ENCODE results near the gene ARID3B.

The ARID3B gene

GRCh38 chr15:74641151-74641550, 100.1 kb downstream of the ARID3B start:
- H3K9me3 ChIP-seq (ENCODE audit: insufficient read depth, low read length, severe bottlenecking): no peaks in the 10 kb centered on the region
- no peak overlapping the region for H3K27ac ChIP-seq (ENCODE audit: low read length)
- no peaks in the 10 kb centered on the region for H3K27me3 ChIP-seq (ENCODE audit: insufficient read depth, low read length, poor library complexity)
- H4K20me1 ChIP-seq (ENCODE audit: insufficient read depth, low read length): peaks cover under 1% of the 10 kb centered on the region; the same call in 1 of the 2 replicates
- H3K36me3 ChIP-seq (ENCODE audit: insufficient read depth, low read length): peaks cover 65% of the 10 kb centered on the region
- DNase-seq (no peak), ATAC-seq (ENCODE audit: insufficient read depth, low read depth) (no peak)
- H3K4me1 ChIP-seq (ENCODE audit: insufficient read depth, low read length): no peaks in the 10 kb centered on the region
- no peak overlapping the region for H2AFZ ChIP-seq (ENCODE audit: low read depth, low read length)
- no peak overlapping the region for H3K4me2 ChIP-seq (ENCODE audit: insufficient read depth, low read length)
- TF ChIP-seq EZH2 (IDR thresholded peaks at IDR 0.05; ENCODE audit: borderline replicate concordance, low read depth, low read length, severe bottlenecking): no peak
- no peak for TF ChIP-seq CTCF (IDR thresholded peaks at IDR 0.05; ENCODE audit: borderline replicate concordance, extremely low read depth, low read length, poor library complexity, severe bottlenecking)
- H3K4me3 ChIP-seq (ENCODE audit: low read depth in 1 of 2, low read length in 2 of 2): no peak overlapping the region
- H3K79me2 ChIP-seq (ENCODE audit: insufficient read depth, low read length): peaks cover 6% of the 10 kb centered on the region; the same call in 1 of the 2 replicates
- no peak overlapping the region for H3K9ac ChIP-seq (ENCODE audit: low read depth, low read length)

- ATAC-seq (ENCODE audit: insufficient read depth, low read depth): no peak
- Histone ChIP-seq H3K9me3 (ENCODE audit: insufficient read depth, low read length, severe bottlenecking) (no peaks in the 10 kb centered on the region), H3K36me3 (ENCODE audit: insufficient read depth, low read length) (peaks cover 53% of the 10 kb centered on the region), H2AFZ (ENCODE audit: low read depth, low read length) (no peak overlapping the region), H3K4me3 (ENCODE audit: low read depth in 1 of 2, low read length in 2 of 2) (no peak overlapping the region), H4K20me1 (ENCODE audit: insufficient read depth, low read length) (peaks cover 1% of the 10 kb centered on the region; the same call in 1 of the 2 replicates), H3K4me2 (ENCODE audit: insufficient read depth, low read length) (no peak overlapping the region), H3K4me1 (ENCODE audit: insufficient read depth, low read length) (no peaks in the 10 kb centered on the region), H3K27me3 (ENCODE audit: insufficient read depth, low read length, poor library complexity) (no peaks in the 10 kb centered on the region), H3K79me2 (ENCODE audit: insufficient read depth, low read length) (peaks cover 13% of the 10 kb centered on the region), H3K9ac (ENCODE audit: low read depth, low read length) (no peak overlapping the region), H3K27ac (ENCODE audit: low read length) (0 out of 2 replicates have a peak overlapping the region, but pooled peaks have one; percentile 16)
- no peak for TF ChIP-seq EZH2 (IDR thresholded peaks at IDR 0.05; ENCODE audit: borderline replicate concordance, low read depth, low read length, severe bottlenecking)
- TF ChIP-seq CTCF (IDR thresholded peaks at IDR 0.05; ENCODE audit: borderline replicate concordance, extremely low read depth, low read length, poor library complexity, severe bottlenecking): no peak
- DNase-seq: no peak
These were observed 101.3 kb downstream of the ARID3B start for GRCh38 chr15:74642348-74642733.

- H3K4me3 ChIP-seq (ENCODE audit: low read depth in 1 of 2, low read length in 2 of 2): no peak overlapping the region
- no peaks in the 10 kb centered on the region for H3K4me1 ChIP-seq (ENCODE audit: insufficient read depth, low read length)
- H3K27ac ChIP-seq (ENCODE audit: low read length): 0 out of 2 replicates have a peak overlapping the region, but pooled peaks have one; percentile 16
- H2AFZ ChIP-seq (ENCODE audit: low read depth, low read length): no peak overlapping the region
- no peak overlapping the region for H3K4me2 ChIP-seq (ENCODE audit: insufficient read depth, low read length)
- no peak overlapping the region for H3K9ac ChIP-seq (ENCODE audit: low read depth, low read length)
- no peaks in the 10 kb centered on the region for H3K27me3 ChIP-seq (ENCODE audit: insufficient read depth, low read length, poor library complexity)
- ATAC-seq (ENCODE audit: insufficient read depth, low read depth): peak; percentile 24; the same call in 1 of the 3 replicates
- no peak for TF ChIP-seq CTCF (IDR thresholded peaks at IDR 0.05; ENCODE audit: borderline replicate concordance, extremely low read depth, low read length, poor library complexity, severe bottlenecking)
- TF ChIP-seq EZH2 (IDR thresholded peaks at IDR 0.05; ENCODE audit: borderline replicate concordance, low read depth, low read length, severe bottlenecking): no peak
- peaks cover 48% of the 10 kb centered on the region for H3K36me3 ChIP-seq (ENCODE audit: insufficient read depth, low read length)
- H3K9me3 ChIP-seq (ENCODE audit: insufficient read depth, low read length, severe bottlenecking): no peaks in the 10 kb centered on the region
- peaks cover 6% of the 10 kb centered on the region; the same call in 1 of the 2 replicates for H4K20me1 ChIP-seq (ENCODE audit: insufficient read depth, low read length)
- DNase-seq: no peak
- H3K79me2 ChIP-seq (ENCODE audit: insufficient read depth, low read length): peaks cover 15% of the 10 kb centered on the region
These were observed 102.0 kb downstream of the ARID3B start for GRCh38 chr15:74642734-74643664.

All from DND-41 (cell line).